ENCODE results near the gene NEURL1B.

NEURL1B gene

GRCh38 chr5:172731680-172732074, 90.6 kb downstream of the NEURL1B start:
- in situ Hi-C loops (cut with MboI; ENCODE audit: low sequenced_read_pairs), result no loop called here
- no peaks in the 10 kb centered on the region for H3K36me3 ChIP-seq (replicated peaks)

GRCh38 chr5:172732201-172732865, 91.3 kb downstream of the NEURL1B start:
- Histone ChIP-seq H3K9me3 (no peaks in the 10 kb centered on the region), H3K36me3 (replicated peaks) (no peaks in the 10 kb centered on the region), H3K4me3 (no peak overlapping the region), H3K27me3 (ENCODE audit: low read depth) (no peaks in the 10 kb centered on the region), H3K4me1 (no peaks in the 10 kb centered on the region)
- no peak for DNase-seq (ENCODE audit: low spot score in 2 of 2)
- in situ Hi-C loops (cut with MboI; ENCODE audit: low sequenced_read_pairs), result no loop called here

More at GRCh38 chr5:172731680-172732074, 90.6 kb downstream of the NEURL1B start:
- Histone ChIP-seq H3K4me1 (no peaks in the 10 kb centered on the region), H3K4me3 (no peak overlapping the region), H3K27me3 (ENCODE audit: low read depth) (no peaks in the 10 kb centered on the region), H3K9me3 (no peaks in the 10 kb centered on the region)
- no peak for DNase-seq (ENCODE audit: low spot score in 2 of 2)

GRCh38 chr5:172733131-172733973, 92.3 kb downstream of the NEURL1B start:
- in situ Hi-C loops (cut with MboI; ENCODE audit: low sequenced_read_pairs), result no loop called here
- H3K9me3 ChIP-seq, result no peaks in the 10 kb centered on the region
- no peaks in the 10 kb centered on the region for H3K36me3 ChIP-seq (replicated peaks)
- no peak overlapping the region for H3K4me3 ChIP-seq
- H3K27me3 ChIP-seq (ENCODE audit: low read depth), result no peaks in the 10 kb centered on the region
- no peak for DNase-seq (ENCODE audit: low spot score in 2 of 2)
- H3K4me1 ChIP-seq, result no peaks in the 10 kb centered on the region

GRCh38 chr5:172733974-172734346, 92.9 kb downstream of the NEURL1B start:
- no peak overlapping the region for H3K4me3 ChIP-seq
- H3K27me3 ChIP-seq (ENCODE audit: low read depth), result no peaks in the 10 kb centered on the region
- no peak for DNase-seq (ENCODE audit: low spot score in 2 of 2)
- in situ Hi-C loops (cut with MboI; ENCODE audit: low sequenced_read_pairs), result no loop called here
- no peaks in the 10 kb centered on the region for H3K4me1 ChIP-seq
- H3K9me3 ChIP-seq, result no peaks in the 10 kb centered on the region
- H3K36me3 ChIP-seq (replicated peaks), result no peaks in the 10 kb centered on the region

- no peaks in the 10 kb centered on the region for H3K4me1 ChIP-seq
- DNase-seq (ENCODE audit: low spot score in 2 of 2), result no peak
- H3K4me3 ChIP-seq, result no peak overlapping the region
- no peaks in the 10 kb centered on the region for H3K36me3 ChIP-seq (replicated peaks)
- in situ Hi-C loops (cut with MboI; ENCODE audit: low sequenced_read_pairs), result no loop called here
- no peaks in the 10 kb centered on the region for H3K27me3 ChIP-seq (ENCODE audit: low read depth)
- no peaks in the 10 kb centered on the region for H3K9me3 ChIP-seq
These were observed 94.2 kb downstream of the NEURL1B start for GRCh38 chr5:172735141-172735831.

GRCh38 chr5:172736508-172737135, 95.6 kb downstream of the NEURL1B start:
- Histone ChIP-seq H3K9me3 (no peaks in the 10 kb centered on the region), H3K27me3 (ENCODE audit: low read depth) (no peaks in the 10 kb centered on the region), H3K4me1 (no peaks in the 10 kb centered on the region), H3K36me3 (replicated peaks) (no peaks in the 10 kb centered on the region), H3K4me3 (no peak overlapping the region)
- in situ Hi-C loops (cut with MboI; ENCODE audit: low sequenced_read_pairs), result no loop called here
- no peak for DNase-seq (ENCODE audit: low spot score in 2 of 2)

GRCh38 chr5:172739375-172739774, 98.3 kb downstream of the NEURL1B start:
- Histone ChIP-seq H3K9me3 (no peaks in the 10 kb centered on the region), H3K4me1 (no peaks in the 10 kb centered on the region), H3K27me3 (ENCODE audit: low read depth) (no peaks in the 10 kb centered on the region), H3K36me3 (replicated peaks) (no peaks in the 10 kb centered on the region), H3K4me3 (no peak overlapping the region)
- no peak for DNase-seq (ENCODE audit: low spot score in 2 of 2)
- in situ Hi-C loops (cut with MboI; ENCODE audit: low sequenced_read_pairs), result no loop called here

GRCh38 chr5:172740428-172741205, 99.6 kb downstream of the NEURL1B start:
- H3K4me3 ChIP-seq, result no peak overlapping the region
- no peaks in the 10 kb centered on the region for H3K27me3 ChIP-seq (ENCODE audit: low read depth)
- DNase-seq (ENCODE audit: low spot score in 2 of 2), result no peak
- in situ Hi-C loops (cut with MboI; ENCODE audit: low sequenced_read_pairs), result no loop called here
- no peaks in the 10 kb centered on the region for H3K4me1 ChIP-seq
- H3K9me3 ChIP-seq, result no peaks in the 10 kb centered on the region
- no peaks in the 10 kb centered on the region for H3K36me3 ChIP-seq (replicated peaks)

Measured in HAP-1 (cell line).